Keratinocyte (primary cell): ENCODE measurements around the gene NDUFAF2.

ENCODE experiments used
- CTCF ChIP-seq, 3 experiments: IDR thresholded peaks in 1 of 3; conservative IDR thresholded peaks in 1 of 3; optimal IDR thresholded peaks in 1 of 3; 2 replicates in 2 of 3; 3 replicates in 1 of 3; pipeline versions ENCODE3 to v1.5.1; 2011; ENCODE audit warnings: low read length in 3 of 3, mild to moderate bottlenecking in 3 of 3, moderate library complexity in 2 of 3, control low read depth in 1 of 3, inconsistent platforms in 1 of 3; ENCODE audit not compliant: insufficient read depth in 2 of 3; ENCODE audit errors: extremely low read depth in 1 of 3
- EZH2 ChIP-seq: IDR thresholded peaks from one replicate; pipeline ENCODE4 v1.6.1; 2012; ENCODE audit warnings: inconsistent platforms, mild to moderate bottlenecking, low read length, moderate library complexity

- no peak for TF ChIP-seq CTCF (optimal IDR thresholded peaks at IDR 0.05 in 1 of 3, IDR thresholded peaks at IDR 0.05 in 1 of 3, conservative IDR thresholded peaks at IDR 0.05 in 1 of 3; ENCODE audit: extremely low read depth in 1 of 3, insufficient read depth in 2 of 3, low read length in 3 of 3)
- no peak for TF ChIP-seq EZH2
Observed at GRCh38 chr5:60958088-60958487, 13.1 kb downstream of the NDUFAF2 start.
